Sigmoid colon (tissue), 7 donors: Measurements from ENCODE around the gene SLC4A11. TPM values are rescaled to one million over a fixed set of nuclear protein-coding genes. Genes with fewer than 3 reads are reported as not detected.
"Not testable (repeated sequence)": the region's sequence is repeated elsewhere in the genome, so short reads cannot be mapped to it uniquely, and the experiment has no call there.

Experiments
- DNase-seq: peaks from one replicate; pipeline ENCODE4 v3.0.0-alpha.2; 2019
- H3K27ac ChIP-seq, 4 donors: fragments of 200-600 bp; sonication (generic); one replicate each; pipeline ENCODE4 v1.5.1; 2016 to 2019; ENCODE audit warnings: mild to moderate bottlenecking in 1 of 4
- H3K27me3 ChIP-seq, 3 donors: fragments of 200-600 bp; sonication (generic); one replicate each; pipeline ENCODE4 v1.5.1; 2019; ENCODE audit warnings: mild to moderate bottlenecking in 1 of 3
- H3K36me3 ChIP-seq, 4 donors: fragments of 200-600 bp; sonication (generic); one replicate each; pipeline ENCODE4 v1.5.1; 2016 to 2019
- H3K4me1 ChIP-seq, 4 donors: fragments of 200-600 bp; sonication (generic); one replicate each; pipeline ENCODE4 v1.5.1; 2017 to 2019
- H3K4me3 ChIP-seq, 4 donors: fragments of 200-600 bp; sonication (generic); one replicate each; pipeline ENCODE4 v1.5.1; 2017 to 2019; ENCODE audit warnings: mild to moderate bottlenecking in 2 of 4, moderate library complexity in 1 of 4
- H3K9me3 ChIP-seq, 4 donors: fragments of 200-600 bp in 3 of 4; sonication (generic) in 3 of 4; one replicate each; pipeline versions ENCODE4 v1.5.1 to v1.6.1; 2013 to 2019
- EP300 ChIP-seq, 4 donors: sonication (generic); formaldehyde crosslinking; IDR thresholded peaks; one replicate each; pipeline ENCODE4 v1.6.1; 2017; ENCODE audit warnings: antibody characterized with exemption in 4 of 4
- POLR2A ChIP-seq, 2 donors: fragments of 450-650 bp; IDR thresholded peaks; one replicate each; pipeline ENCODE4 v1.6.1; 2016; ENCODE audit warnings: antibody characterized with exemption in 2 of 2, mild to moderate bottlenecking in 2 of 2, moderate library complexity in 2 of 2
- POLR2AphosphoS5 ChIP-seq, 4 donors: sonication (generic); formaldehyde crosslinking; IDR thresholded peaks; one replicate each; pipeline ENCODE4 v1.6.1; 2017; ENCODE audit warnings: antibody characterized with exemption in 4 of 4
- WGBS, 2 donors: extraction: QIAGEN DNeasy Blood & Tissue Kit; methylation state at CpG; one replicate each; pipeline ENCODE4 v1.1.7; 2013; 5-methylcytosine and 5-hydroxymethylcytosine counted together
- intact Hi-C: fragments of 100-400 bp; cut with DNase I; formaldehyde crosslinking; loops from one replicate; pipeline ENCODE4 v1.15.1; 2023
- polyA plus RNA-seq, 3 donors: library from polyadenylated mRNA; stranded (reverse); fragments of 200-250 nt; gene quantifications; one replicate each; pipeline ENCODE4 v1.2.3, GENCODE V29; 2013
- total RNA-seq, 4 donors: library from RNA; depleted of rRNA; stranded (reverse); fragments of >200 nt; gene quantifications; one replicate each; pipeline ENCODE4 v1.1.0, GENCODE V29; 2016
- TF ChIP-seq, protein P1 (sequence below), 4 experiments: fragments of 450-650 bp in 3 of 4; fragments of 200-600 bp in 1 of 4; IDR thresholded peaks; one replicate each; pipeline ENCODE4 v1.5.1; 2016 to 2019; ENCODE audit warnings: antibody characterized with exemption in 4 of 4, mild to moderate bottlenecking in 3 of 4, moderate library complexity in 2 of 4
- donor health status: healthy with polysubstance abuse.
- donor health status: Bipolar disorder and iron deficiency.
- donor health status: healthy.

The SLC4A11 gene
- total and polyA plus RNA-seq, 7 donors, result 0.36 to 2.1 TPM; not detected in 5

DNA sequence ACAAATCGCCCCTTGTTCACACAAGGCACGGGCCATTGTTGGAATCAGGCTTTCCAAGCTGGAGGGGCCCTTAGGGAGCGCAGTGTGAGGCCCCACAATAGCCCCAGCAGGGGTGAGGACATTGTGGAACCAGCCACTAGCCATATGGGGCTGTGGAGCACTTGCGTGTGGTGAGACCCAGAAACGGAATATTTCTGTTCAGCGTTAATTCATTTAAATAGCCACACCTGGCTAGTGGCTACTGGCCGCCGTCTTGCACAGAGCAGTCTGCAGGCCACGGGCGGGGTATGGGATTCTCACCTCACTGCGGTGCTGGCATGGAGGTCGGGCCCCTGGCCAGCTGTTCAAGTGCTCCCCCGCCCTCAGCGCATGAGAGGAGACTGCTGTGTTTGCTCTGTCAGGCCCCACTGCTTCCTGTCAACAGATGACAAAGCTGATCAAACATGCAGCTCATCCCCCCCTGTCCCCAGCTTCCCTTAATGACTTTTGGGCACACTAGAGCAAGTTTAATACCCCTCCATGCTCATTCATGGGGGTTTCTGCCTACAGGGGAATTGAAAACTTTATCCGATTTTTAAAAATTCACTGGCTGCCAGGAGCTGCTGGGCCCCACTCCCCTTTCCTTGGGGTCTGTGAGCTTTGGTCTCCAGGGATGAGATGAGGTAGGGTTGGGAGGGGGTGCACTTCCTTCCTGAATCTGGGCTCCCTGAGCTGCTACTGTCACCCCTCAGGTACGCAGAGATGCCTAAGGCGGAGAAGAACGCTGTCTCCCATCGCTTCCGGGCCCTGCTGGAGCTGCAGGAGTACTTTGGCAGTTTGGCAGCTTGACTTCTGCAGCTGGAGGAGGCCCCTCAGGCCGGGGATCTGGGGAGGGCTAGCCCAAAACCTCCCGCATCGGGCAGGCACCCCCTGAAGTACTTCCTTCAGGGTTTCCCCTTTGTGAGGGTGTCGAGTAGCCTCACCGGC lies 16.1 kb downstream of the SLC4A11 start:
- H3K27me3 ChIP-seq, result no peaks in the 10 kb centered on the region
- TF ChIP-seq, protein P1, sequence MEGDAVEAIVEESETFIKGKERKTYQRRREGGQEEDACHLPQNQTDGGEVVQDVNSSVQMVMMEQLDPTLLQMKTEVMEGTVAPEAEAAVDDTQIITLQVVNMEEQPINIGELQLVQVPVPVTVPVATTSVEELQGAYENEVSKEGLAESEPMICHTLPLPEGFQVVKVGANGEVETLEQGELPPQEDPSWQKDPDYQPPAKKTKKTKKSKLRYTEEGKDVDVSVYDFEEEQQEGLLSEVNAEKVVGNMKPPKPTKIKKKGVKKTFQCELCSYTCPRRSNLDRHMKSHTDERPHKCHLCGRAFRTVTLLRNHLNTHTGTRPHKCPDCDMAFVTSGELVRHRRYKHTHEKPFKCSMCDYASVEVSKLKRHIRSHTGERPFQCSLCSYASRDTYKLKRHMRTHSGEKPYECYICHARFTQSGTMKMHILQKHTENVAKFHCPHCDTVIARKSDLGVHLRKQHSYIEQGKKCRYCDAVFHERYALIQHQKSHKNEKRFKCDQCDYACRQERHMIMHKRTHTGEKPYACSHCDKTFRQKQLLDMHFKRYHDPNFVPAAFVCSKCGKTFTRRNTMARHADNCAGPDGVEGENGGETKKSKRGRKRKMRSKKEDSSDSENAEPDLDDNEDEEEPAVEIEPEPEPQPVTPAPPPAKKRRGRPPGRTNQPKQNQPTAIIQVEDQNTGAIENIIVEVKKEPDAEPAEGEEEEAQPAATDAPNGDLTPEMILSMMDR (IDR thresholded peaks at IDR 0.05), result no peak
- TF ChIP-seq POLR2AphosphoS5 (IDR thresholded peaks at IDR 0.05), result no peak
- TF ChIP-seq POLR2A (IDR thresholded peaks at IDR 0.05), result no peak
- TF ChIP-seq EP300 (IDR thresholded peaks at IDR 0.05), result no peak
- WGBS, 2 donors, result 53 to 70% methylated on average over 25 of the region's 25 CpGs
- intact Hi-C loops, result no loop called here
- DNase-seq, result no peak
- no peaks in the 10 kb centered on the region for H3K9me3 ChIP-seq
- H3K4me3 ChIP-seq, result no peak overlapping the region
- no peak overlapping the region for H3K27ac ChIP-seq
- H3K4me1 ChIP-seq, result peaks cover 0 to 7% (median 6%) of the 10 kb centered on the region in 4 donors
- H3K36me3 ChIP-seq, result peaks cover 0 to 50% (median 6%) of the 10 kb centered on the region in 4 donors

GRCh38 chr20:3221398-3222226 lies 17.4 kb downstream of the SLC4A11 start:
- WGBS, 2 donors, result 74 to 90% methylated on average over 18 of the region's 18 CpGs
- Histone ChIP-seq H3K4me3 (no peak overlapping the region), H3K27me3 (no peaks in the 10 kb centered on the region), H3K4me1 (peaks cover 0 to 7% (median 6%) of the 10 kb centered on the region in 4 donors), H3K9me3 (no peaks in the 10 kb centered on the region), H3K27ac (no peak overlapping the region), H3K36me3 (peaks cover 0 to 54% (median 8%) of the 10 kb centered on the region in 4 donors)
- intact Hi-C loops, result no loop called here
- TF ChIP-seq, protein P1 (IDR thresholded peaks at IDR 0.05), result no peak
- TF ChIP-seq POLR2AphosphoS5 (IDR thresholded peaks at IDR 0.05) (no peak), POLR2A (IDR thresholded peaks at IDR 0.05) (no peak), EP300 (IDR thresholded peaks at IDR 0.05) (no peak)
- no peak for DNase-seq

- H3K27me3 ChIP-seq, result no peaks in the 10 kb centered on the region
- H3K36me3 ChIP-seq, result peaks cover 0 to 61% (median 10%) of the 10 kb centered on the region in 4 donors
- H3K9me3 ChIP-seq, result no peaks in the 10 kb centered on the region
- no peak for DNase-seq
- TF ChIP-seq POLR2A (IDR thresholded peaks at IDR 0.05), result no peak
- TF ChIP-seq, protein P1 (IDR thresholded peaks at IDR 0.05), result peak; percentile 20 to 87 (median 70)
- TF ChIP-seq POLR2AphosphoS5 (IDR thresholded peaks at IDR 0.05), result no peak
- no peak overlapping the region for H3K27ac ChIP-seq
- 18 to 22% methylated on average over 30 of the region's 30 CpGs for WGBS, 2 donors
- H3K4me1 ChIP-seq, result peaks cover 0 to 7% (median 6%) of the 10 kb centered on the region in 4 donors
- H3K4me3 ChIP-seq, result no peak overlapping the region
- intact Hi-C loops, result no loop called here
These were observed 20.5 kb downstream of the SLC4A11 start for GRCh38 chr20:3218307-3218988.

DNA sequence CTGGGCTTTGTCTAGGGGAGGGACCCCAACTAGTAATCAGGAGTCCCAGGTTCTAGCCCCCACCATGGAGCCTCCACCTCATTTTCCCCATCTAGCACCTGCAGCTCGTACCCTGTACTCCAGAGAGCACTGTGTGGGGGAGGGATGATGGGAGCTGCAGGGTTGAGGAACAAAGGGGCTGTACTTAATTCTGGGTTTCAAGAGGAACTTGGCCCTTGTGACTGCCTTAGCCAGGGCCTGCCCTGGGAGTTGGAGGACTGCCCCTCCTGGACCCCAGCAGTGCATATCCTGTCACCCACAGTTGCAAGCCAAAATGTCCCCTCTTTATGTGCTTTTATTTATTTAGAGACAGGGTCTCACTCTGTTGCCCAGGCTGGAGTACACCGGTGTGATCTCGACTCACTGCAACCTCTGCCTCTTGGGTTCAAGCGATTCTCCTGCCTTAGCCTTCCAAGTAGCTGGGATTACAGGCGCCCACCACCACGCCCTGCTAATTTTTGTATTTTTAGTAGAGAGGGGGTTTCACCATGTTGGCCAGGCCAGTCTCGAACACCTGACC lies 23.6 kb downstream of the SLC4A11 start:
- DNase-seq, H3K9me3 ChIP-seq, intact Hi-C loops, H3K4me1 ChIP-seq, H3K27ac ChIP-seq, H3K4me3 ChIP-seq, H3K27me3 ChIP-seq: not testable (repeated sequence)
- WGBS, 2 donors, result 93 to 96% methylated on average over 7 of the region's 7 CpGs
- H3K36me3 ChIP-seq, result peaks cover 0 to 36% (median 6%) of the 10 kb centered on the region in 4 donors
